Activated CD4-positive, alpha-beta T cell treated with anti-CD3 and anti-CD28 coated beads for 24 hours (primary cell): ENCODE results near the gene CCDC24.

ENCODE experiments used
- DNase-seq, 2 donors: peaks; one replicate each; pipeline ENCODE4 v3.0.0-alpha.2; 2020; ENCODE audit warnings: low read depth in 2 of 2

CCDC24 gene

GRCh38 chr1:44040418-44040817 lies 49.0 kb downstream of the CCDC24 start:
- DNase-seq = no peak

- no peak for DNase-seq
Measured at GRCh38 chr1:44040846-44041245, 49.4 kb downstream of the CCDC24 start.

- no peak for DNase-seq
Measured at GRCh38 chr1:44043176-44044070, 52.0 kb downstream of the CCDC24 start.

- DNase-seq = no peak
Measured at GRCh38 chr1:44044071-44044801, 52.8 kb downstream of the CCDC24 start.

GRCh38 chr1:44045064-44045463 lies 53.7 kb downstream of the CCDC24 start:
- no peak for DNase-seq
